Peyer's patch (tissue), 4 donors: Measurements from ENCODE around the gene MYO3B.

Experiments
- POLR2A ChIP-seq, 2 donors: fragments of 450-650 bp; IDR thresholded peaks; one replicate each; pipeline ENCODE4 v1.5.1; 2017; ENCODE audit warnings: antibody characterized with exemption in 2 of 2, mild to moderate bottlenecking in 2 of 2, moderate library complexity in 2 of 2
- TF ChIP-seq, protein P1 (sequence below), 6 experiments: fragments of 450-650 bp in 4 of 6; fragments of 200-600 bp in 2 of 6; sonication (generic) in 1 of 6; IDR thresholded peaks; one replicate each; pipeline ENCODE4 v1.5.1; 2017 to 2019; ENCODE audit warnings: antibody characterized with exemption in 6 of 6, mild to moderate bottlenecking in 3 of 6, moderate library complexity in 1 of 6

DNA sequence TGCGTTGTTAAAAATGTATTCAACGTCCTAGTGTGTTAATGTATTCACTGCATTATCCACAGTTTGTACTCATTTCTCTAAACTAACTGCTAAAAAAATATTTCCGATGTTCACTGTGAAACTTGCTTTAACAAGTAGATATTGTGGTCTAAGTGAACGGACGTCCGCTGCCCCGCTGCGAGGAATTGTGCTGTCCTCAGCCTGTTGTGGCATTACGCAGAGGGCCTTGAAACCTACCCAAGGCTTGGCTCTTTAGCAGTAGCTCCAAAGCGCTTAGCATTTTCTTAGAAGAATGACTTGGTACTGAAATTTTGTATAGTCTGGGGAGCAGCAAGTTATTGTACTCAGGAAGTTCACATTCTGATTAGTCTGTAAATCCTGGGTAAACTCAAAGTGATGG is 400.7 kb downstream of the MYO3B start:
- TF ChIP-seq, protein P1, sequence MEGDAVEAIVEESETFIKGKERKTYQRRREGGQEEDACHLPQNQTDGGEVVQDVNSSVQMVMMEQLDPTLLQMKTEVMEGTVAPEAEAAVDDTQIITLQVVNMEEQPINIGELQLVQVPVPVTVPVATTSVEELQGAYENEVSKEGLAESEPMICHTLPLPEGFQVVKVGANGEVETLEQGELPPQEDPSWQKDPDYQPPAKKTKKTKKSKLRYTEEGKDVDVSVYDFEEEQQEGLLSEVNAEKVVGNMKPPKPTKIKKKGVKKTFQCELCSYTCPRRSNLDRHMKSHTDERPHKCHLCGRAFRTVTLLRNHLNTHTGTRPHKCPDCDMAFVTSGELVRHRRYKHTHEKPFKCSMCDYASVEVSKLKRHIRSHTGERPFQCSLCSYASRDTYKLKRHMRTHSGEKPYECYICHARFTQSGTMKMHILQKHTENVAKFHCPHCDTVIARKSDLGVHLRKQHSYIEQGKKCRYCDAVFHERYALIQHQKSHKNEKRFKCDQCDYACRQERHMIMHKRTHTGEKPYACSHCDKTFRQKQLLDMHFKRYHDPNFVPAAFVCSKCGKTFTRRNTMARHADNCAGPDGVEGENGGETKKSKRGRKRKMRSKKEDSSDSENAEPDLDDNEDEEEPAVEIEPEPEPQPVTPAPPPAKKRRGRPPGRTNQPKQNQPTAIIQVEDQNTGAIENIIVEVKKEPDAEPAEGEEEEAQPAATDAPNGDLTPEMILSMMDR (IDR thresholded peaks at IDR 0.05): no peak
- no peak for TF ChIP-seq POLR2A (IDR thresholded peaks at IDR 0.05)
